Activated naive CD4-positive, alpha-beta T cell treated with Interleukin-2 at 50 U/mL for 16 hours (primary cell): ENCODE measurements around the gene NAV2.

Experiments used
- DNase-seq: peaks from one replicate; pipeline ENCODE4 v3.0.0-alpha.2; 2020

NAV2 gene

DNA sequence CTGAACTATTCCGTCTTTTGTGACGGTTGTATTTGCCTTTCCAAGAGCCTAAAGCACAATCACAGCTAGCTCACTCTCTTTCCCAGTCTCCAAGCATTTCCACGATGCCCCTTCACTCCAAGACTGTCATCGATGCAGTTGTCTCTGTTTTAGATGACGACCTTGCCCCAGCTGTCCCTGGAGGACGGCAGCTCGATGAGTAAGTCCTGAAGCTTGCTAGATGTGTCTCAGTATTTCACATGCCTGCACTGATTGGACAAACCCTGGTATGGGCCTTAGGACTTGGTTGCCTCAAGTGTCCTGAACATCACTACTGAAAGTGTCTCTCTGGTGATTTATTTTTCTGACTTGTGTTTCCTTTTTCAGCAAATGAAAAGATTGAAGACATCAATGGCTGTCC, 129.9 kb downstream of the NAV2 start:
- DNase-seq, result no peak

DNA sequence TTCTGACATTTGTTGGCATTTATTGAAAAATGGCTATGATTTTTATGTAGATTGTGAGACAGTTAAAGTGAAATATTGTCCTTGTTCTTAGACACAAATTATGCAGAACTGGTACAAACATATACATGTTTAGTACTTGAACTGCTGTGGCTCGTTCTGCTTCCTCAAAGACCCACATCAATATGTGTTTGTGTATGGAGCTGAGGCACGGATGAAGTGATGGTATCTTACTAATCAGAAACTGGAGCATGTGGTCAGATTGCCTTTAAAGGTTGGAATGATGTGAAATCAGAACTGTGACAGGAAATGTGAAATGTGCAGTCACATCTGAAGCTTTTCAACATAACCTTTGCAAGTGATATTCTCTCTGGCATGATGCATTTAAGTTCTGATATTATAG, 130.4 kb downstream of the NAV2 start:
- no peak for DNase-seq

DNA sequence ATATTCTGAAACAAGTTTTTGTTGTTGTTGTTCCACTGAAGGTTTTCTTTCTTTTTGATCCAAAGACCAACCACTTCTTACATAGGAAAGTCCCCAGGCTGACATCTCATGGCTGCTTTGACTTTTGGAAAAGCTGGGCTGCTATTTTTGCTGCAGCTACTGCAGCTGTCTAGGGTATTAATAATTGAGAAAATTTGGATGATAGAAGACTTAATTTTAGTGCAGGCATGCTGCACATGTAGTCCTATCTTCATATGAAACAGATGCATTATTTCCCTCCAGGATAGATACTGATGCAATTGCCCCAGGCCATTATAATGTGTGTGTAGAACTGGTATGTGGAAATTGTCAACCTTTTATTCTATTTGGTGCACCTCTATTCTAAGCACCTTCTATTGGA, 131.4 kb downstream of the NAV2 start:
- DNase-seq, result no peak

DNA sequence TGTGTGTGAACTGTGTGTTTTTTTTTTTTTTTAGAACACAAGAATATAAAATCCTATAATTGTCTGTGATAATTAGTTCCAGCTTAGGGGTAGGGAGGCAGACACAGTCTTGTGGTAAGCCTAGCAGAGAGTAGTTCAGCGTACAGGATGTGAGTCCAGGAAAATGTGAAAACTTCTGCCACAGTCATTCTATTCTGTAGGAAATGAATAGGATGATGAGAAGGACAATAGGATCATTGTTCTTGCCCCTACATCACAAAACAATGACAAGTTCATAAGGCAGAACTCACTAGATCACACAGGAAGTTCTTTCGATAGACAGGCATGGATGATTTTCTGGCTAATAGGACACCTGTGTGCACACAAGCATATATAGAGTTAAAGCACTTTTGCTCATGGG, 132.2 kb downstream of the NAV2 start:
- no peak for DNase-seq

DNA sequence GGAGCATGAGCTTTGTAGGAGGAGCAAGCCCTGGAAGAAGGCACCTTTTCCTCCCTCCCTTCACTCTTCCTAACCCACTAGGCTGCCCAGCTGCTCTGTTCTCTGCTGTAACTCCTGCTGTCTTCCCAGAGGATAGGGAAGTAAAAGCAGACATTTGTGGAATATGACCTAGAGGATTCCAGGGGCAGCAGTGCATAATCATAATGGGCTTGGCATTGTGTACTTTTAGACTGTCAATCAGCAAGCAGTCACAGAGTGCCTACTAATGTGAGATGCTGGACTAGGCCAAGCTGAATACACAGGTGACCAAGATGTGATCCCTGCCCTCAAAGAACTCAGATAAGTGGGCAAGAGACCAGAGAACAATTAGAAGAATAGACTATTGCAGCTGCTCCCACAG, 133.0 kb downstream of the NAV2 start:
- no peak for DNase-seq

DNA sequence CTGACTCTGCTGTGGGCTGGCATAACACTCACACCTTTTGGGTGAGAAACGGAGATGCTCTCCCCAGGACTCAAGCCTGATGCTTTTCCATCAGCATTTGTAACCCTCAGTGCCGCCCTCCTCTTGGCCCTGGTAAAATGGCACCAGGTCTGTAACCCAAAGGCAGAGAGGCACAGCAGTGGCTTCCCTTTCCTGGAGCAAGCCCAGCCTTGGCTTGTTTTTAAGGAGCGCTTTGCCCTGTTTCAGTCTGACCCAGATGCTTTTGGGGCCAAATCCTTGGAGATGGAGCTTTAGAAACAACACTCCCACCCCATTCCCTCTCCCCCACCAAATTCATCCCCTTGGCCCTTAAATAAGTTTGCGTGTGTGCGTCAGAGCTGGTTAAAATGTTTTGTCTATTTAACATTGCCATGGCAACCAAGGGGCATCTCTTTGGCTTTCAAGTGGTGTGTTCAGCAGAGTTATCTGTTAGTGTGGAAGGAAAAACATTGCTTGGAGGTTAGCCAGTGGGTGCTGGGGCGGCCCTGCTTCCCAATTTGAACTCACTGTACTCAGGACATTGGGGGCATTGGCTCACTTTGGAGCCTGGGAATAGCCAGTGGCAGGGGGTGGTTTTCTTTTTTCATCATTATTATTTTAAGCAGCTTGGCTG, 134.1 kb downstream of the NAV2 start:
- no peak for DNase-seq

DNA sequence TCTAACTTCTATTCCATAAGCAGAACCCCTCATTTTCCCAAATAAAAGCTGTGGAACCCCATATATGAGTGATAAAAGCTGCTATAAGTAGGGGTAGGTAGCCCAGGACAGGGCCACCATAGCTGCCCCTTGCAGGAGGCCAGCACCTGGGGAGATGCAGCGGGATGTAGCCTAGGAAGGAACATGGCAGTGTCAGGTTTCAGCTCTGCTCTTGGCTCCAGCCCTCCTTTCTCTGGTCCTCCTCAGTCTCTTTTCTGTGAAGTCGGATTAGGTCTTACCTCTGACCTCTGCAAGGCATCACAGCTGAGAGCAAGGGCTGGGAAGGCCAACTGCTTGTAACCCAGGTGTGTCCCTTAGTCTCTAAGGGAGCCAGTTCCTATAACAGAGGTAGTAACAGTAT, 135.6 kb downstream of the NAV2 start:
- DNase-seq, result no peak

DNA sequence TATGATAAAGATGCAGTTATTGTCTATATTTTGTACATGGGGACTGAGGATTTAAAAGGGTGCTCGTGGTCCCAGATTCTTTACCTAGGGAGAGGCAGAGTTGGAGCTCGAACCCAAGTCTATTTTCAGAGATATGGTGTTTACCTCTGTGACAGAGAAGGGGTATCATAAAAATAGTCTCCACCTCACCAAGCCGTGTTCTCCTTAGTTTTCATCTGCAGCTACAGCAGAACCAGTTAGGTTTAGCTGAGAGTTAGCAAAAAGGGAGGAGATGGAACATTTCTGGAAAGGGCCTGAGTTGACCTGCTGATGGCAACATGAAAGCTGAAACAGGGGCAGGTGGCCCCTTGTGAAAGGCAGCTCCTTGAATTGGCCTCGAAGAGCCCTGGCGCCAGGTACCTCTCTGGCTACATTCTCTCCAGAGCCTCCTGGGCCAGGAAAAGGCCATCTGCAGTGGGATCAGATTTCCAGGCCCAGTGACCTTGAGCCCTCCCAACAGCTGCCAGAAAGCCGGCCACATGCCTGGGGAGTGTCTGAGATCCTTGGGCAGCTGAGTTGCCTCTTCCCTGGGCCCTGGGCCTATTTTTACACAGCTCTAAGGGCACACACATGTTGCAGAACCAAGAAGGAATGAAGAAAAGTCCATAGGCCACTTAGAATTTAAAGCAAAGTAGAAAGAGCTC, 136.6 kb downstream of the NAV2 start:
- no peak for DNase-seq

DNA sequence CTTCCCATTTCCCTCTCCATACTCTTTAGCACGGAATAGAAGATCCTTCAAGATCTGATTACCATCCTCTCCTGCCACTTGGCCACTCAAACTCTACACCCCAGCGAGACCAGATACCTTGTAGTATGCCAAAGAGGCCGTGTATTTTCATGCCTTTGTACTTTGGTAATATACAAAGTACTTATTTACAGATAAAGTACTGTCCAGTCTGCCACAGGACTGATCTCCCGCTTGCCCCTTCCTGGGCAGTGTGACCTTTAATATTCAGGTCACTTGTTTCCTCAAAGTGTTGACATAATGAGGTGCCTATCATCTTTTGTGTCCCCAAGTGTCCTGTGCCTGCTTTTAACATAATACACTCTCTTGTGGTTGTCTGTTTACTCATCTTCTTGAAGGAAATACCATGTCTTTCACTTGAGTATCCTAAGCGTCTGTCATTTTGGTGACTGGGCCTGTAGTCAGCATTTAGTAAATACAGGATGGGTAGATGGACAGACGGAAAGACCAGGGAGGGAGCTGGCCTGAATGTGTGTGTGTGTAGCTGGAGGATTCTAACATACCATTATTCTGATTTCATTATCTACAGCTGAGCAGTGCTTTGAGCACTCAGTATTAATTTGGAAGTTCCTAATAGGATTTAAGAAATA, 137.4 kb downstream of the NAV2 start:
- DNase-seq, result no peak

DNA sequence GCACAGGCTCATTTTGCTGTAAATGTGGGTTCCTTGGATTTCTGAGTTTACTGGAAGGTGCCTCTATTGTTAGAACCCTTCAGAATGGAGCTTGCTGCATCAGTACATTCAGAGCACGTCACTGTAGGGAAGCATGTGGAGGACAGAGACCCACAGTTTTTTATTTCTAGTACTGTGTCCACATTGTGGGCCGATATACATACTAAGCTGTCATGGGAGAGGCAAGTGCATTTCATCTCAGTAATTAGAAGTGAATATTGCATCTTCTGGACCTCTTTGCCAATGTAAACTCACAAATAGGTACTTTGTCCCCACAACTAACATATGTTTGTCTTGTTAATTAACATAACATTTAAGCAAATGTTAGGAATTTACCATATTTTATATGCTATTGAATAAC, 139.7 kb downstream of the NAV2 start:
- DNase-seq, result no peak

DNA sequence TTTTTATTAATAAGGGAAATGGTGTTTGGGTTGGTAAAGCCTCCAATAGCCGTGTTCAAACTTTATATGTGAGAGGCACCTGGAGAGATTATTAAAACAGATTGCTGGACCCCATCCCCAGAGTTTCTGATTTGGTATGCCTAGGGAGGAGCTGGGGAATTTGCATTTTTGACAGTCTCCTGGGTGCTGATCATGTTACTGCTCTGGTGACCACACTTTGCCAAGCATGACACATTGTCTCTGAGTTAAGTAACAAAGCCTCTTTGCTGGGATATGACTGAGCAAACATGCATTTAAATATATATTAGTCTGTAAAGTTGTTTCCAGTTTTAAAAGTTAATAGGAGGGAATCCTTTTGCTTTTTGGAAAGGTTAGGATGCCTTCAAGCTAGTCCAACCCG, 140.4 kb downstream of the NAV2 start:
- no peak for DNase-seq

DNA sequence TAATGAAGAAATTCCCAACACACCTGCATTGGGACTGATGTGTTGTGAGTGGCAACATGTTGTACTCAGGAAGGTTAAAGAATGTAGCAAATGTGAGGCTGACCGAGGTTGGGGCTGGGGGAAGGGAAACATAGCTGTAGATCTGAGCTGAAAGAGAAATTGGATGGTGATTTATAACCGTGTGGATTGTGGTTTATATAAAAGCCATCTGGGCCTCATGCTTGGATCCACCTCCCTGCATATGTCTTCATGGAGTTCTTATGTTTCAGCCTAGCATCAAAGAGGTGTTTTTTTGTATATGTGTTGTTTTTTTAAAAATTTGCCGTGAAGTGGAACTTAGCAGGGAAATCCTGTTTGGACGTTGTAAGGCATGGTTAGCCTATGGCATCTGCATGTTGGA, 141.3 kb downstream of the NAV2 start:
- no peak for DNase-seq

DNA sequence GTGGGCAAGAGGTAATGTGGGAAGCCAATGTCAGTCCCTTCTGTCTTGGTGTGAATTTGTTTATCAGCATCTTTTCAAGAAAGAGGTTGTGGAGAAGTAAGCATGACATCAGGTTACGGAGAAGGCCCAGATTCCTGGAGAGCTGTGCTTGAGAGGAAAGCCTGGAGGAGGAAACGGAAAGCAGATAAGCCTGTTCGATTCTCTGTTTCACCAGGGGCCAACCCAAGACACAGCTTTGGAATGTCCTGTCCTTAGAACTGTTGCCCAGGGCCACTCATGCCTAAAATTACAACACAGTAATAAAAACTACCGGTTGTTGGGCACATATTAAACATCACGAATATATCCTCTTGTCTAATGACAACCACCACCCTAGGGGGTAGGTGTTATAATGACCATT, 148.5 kb downstream of the NAV2 start:
- no peak for DNase-seq

DNA sequence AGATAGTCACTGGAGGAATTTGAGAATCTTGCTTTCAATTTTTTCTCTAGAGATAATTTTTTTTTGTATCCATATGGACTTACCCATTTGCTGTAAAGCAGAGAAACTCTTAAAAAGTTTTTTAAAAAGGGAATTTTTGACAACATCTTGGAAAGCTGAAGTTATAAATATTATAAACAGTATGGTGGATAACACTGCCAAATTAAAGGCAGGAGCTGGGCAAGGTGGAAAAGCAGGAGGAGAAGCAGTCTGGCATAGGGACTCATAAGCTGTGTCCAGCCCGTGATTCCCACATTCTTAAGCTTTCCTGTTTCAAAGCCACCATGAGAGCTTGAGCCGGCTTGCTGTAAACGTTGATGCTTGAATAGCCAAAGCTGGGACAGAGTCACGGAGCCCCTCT, 149.5 kb downstream of the NAV2 start:
- no peak for DNase-seq

DNA sequence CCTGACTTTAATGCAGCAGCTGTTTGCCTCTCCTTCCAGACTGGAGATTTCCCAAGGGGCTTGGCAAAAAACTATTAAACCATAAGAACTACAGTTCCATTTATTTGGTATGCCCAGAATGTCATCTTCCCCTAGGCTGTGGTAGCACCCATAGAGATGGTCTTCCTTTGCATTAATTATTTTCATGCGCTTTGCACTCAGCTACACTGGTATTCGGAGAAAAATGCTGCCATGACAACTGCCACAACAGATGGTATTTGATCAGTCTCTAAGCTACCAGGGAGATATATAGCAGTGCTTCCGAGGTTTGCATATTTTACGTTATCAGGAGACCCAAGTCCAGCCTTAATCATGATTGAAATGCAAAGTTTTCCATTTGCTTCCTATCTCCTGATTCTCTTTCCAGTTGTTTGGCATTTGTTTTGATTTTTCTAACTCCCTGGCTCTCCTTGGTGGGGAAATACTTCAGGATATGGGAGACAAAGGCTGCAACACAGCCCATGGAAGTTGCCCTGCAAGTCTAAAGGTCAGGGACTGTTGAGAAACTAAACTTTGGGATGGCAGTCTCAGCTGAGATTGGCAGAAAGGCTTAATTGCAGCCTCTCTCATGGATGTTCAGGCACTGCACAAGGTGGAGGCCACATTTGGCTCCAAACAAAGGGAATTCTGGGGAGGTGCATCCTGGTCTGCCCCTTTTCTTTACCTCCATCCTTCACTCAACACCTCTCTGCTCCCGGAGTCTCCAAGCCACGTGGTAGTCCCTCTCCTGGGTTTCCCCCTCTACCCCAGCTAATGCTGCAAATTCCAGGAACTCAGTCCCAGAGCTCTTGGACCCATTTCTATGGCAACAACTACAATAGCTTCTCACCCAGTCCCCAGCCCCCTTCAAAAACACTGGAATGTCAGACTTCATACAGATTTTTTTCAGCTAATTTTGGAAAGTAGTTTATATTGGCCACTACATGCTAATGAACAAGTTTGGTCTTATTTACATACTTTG, 151.8 kb downstream of the NAV2 start:
- no peak for DNase-seq

DNA sequence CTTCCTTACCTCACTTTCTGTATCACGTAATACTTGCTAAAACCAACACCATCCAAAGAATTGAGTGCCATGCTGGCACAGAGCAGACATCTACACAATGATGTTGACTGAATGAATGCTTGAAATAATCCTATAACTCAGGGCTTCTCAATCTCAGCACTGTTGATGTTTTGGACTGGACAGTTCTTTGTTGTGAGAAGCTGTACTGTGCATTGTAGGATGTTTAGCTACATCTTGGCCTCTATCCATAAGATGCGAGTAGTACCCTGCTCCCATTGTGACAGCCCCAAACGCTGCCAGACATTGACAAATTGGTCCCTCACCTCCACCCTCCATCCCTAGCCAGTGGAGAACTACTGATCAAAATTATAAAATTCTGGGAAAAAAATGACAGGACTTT, 153.4 kb downstream of the NAV2 start:
- no peak for DNase-seq

DNA sequence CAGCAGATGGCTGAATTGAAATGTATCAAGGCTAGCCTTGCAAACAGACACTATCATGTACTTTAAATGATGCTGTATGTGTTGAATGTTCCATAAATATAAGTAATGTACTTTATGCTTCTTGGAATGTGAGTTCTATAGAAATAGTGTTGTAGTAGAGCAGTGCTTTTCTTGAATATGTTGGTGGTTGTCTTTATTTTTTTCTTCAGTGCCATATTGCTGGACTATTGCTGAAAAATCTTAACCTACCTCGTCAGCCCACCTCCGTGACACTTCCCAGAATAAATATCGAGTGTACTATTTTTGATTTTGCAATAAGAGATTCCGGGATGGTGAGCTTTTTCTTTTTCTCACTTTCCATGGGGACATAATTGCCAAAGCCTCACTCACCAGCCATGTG, 153.9 kb downstream of the NAV2 start:
- DNase-seq, result no peak

DNA sequence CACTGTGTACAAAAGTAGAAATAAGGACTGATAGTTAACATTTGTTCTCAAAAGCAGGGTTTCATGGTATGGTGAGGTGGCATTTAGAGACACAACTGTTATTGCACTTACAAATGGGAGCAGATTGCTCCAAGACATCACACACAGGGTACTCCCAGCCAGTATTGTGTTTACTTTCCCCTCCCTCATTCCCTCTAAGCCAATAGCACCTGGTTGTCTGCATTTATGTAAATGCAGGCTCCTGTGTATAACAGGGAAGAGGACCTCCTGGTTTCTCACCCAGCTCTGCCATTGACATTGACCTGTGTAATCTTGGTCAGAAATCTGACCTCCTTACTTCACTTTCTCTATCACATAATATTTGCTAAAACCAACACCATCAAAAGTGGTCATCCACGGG, 154.4 kb downstream of the NAV2 start:
- no peak for DNase-seq

DNA sequence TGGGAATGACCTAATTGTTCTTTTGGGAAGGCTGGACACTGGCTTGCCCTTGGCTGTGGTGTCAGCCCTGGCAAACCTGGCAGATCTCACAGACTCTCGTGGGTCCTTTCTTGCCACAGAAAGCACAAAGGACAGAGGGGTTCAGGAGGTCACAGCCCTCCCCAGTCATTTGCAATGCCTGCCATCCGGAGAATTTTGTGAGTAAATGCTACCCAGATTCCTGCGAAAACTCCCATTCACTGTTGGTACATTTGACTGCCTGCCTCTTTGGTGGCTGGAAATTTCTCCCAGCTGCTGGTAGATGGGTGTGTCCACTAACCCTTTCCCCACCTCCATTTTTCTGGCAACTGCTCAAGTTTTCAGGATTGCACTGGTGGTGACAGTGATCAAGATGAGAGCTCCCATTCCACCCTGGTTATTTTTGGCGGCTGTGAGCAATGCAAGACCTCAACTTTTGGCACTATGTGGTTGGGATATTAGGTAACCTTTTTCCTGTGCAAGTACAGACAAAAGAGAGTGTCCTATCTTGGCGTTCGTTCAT, 155.7 kb downstream of the NAV2 start:
- DNase-seq, result no peak

DNA sequence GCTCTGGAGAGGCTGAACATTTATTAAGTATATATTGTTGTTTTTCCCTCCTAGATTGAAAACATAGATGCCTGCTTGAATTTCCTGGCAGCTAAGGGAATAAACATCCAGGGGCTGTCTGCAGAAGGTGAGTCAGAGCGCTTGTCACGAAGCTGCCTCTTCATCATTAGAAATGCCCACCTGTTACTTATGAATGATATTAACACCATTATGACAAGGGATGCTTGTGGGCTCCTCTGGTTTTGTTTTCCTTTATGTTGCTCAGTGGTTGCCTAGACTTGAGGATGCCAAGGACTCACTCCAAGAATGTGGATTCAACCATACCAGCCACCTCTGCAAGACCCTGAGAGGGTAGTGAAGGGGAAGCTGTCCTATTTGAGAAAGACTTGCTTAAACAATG, 156.2 kb downstream of the NAV2 start:
- DNase-seq, result no peak

DNA sequence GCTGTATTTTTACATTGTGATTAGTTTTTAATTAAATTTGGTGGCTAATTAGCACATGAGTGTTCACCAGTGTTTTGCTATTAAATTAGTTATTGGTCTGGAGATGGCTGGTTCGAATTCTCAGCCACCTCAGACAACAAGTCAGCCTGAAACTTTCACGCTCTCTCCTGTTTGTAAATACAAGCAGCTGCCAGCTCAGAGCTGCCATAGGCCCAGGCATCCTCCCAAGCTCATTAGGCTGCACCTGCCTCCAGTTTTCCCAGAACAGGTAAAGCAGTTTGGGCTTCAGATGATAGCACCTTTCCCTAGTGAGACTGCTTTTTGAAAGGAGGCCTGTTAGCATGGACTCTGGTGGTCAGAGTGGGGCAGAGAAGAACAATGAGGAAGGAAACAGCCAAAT, 156.8 kb downstream of the NAV2 start:
- DNase-seq, result no peak

DNA sequence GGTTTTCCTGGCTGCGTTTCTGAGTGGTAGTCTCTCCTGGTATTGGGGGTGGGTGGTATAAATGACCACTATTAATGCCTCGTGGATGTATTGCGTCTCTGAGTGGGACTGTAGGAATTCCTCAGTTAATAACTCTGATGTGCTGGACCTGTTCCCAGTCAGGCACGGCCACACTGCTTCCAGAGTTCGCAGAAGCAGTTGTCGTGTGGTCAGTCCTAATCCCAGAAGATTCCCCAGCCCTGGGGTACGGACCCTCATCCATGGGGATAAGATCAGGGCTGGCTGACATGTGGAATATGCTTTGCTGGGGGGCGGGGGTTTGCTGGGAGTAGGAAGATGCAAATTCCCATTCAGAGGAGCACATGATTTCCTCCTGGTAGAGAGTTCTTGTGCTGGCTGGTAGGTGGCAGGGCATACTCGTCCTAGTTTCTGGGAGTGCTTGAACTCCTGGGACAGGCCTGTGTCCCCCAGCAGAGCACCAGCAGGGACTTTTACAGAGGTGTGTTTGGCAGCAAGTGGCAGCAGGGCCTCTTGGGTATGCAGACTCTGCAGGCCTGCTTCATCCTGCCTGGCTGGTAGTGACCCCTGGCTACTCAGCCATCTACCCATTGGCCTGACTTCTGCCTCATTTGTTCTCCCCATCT, 157.4 kb downstream of the NAV2 start:
- no peak for DNase-seq

DNA sequence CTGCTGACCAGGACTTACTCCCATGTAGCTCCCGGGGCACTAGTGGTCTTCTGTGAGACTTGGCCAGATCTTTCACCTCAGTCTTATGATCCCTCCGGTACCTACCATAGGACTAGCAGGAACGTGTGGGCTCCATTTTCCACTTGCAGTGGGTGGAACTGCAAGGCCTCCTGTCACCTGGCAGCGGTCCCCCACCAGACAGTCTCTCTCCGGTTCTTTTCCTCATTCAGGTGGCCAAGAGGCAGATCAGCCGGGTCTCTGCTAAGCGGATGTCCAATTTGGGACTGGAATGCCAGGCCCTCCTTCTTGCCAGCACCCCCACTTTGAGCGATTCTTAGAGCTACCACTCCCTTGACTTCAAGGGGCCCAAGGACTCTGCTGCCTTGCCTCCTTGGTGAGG, 158.9 kb downstream of the NAV2 start:
- no peak for DNase-seq
